ENCODE results near the gene LMLN.
"Not testable (repeated sequence)": the region's sequence is repeated elsewhere in the genome, so short reads cannot be mapped to it uniquely, and the experiment has no call there.

The LMLN gene

DNA sequence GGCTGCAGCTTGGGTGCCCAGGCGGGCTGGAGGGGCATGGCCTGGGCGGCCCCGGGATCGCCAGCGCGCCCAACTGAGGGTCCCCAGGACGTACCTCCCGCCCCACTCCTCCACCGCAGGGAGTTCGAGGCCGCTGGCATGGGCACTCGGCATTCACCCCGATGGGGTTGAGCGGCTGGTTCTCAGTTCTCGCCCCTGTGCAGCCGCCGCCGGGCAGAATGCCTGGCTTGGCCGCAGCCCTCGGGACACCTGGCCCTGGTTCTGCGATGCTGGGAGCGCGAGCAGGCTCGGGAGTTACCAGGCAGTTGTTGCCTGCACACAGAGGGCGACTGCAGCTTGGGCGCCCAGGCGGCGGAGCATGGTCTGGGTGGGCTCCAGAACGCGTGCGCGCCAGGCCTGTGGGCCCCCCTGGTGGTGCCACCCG lies 121.4 kb downstream of the LMLN start:
- DNase-seq = no peak

DNA sequence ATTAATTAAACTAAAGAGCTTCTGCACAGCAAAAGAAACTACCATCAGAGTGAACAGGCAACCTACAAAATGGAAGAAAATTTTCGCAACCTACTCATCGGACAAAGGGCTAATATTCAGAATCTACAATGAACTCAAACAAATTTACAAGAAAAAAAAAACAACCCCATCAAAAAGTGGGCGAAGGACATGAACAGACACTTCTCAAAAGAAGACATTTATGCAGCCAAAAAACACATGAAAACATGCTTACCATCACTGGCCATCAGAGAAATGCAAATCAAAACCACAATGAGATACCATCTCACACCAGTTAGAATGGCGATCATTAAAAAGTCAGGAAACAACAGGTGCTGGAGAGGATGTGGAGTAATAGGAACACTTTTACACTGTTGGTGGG lies 122.2 kb downstream of the LMLN start:
- not testable (repeated sequence) for DNase-seq

DNA sequence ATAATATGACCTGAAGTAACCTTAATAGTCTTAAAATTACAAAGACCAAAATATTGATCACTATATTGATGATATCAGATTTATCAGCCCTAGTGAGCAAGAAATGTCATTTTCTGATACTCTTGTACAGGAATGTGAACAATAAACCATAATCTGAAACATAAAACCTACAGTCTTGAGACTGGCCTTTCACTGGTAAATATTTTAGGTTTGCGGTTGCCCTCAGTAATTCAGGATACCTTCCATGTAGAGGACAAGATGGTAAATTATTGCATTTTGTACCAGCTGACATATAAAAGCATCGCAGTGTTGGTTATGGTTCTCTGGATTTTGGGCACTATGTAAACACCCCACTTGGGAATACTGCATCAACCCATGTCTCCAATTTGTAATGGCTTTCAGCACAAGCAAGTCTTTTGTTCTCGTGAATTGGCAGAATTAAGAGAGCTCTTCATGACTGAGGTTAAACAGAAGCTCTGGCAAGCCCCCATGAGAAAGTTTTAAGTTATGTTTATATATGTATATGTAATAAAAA lies 128.5 kb downstream of the LMLN start:
- DNase-seq = no peak

DNA sequence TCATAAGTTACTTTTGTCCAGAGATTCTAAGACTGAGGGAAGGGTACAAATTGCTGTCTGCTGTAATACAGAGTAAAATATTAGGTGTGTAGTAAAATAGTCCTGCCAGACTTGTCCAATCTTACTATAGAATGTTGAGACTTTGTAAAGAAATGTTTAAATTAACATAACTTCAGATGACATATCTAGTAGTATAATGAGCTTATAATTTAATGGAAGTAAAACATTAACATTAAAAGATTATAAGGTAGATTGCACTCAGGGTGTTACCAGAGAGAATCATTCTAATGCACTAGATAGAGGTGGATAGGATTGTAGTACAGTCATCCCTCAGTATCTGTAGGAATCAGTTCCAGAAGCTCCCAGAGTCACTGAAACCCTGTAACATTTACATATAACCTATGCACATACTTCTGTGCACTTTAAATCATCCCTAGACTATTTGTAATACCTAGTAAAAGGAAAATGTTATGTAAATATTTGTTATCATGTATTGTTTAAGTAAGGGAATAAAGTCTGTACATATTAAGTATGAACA lies 130.8 kb downstream of the LMLN start:
- no peak for DNase-seq

DNA sequence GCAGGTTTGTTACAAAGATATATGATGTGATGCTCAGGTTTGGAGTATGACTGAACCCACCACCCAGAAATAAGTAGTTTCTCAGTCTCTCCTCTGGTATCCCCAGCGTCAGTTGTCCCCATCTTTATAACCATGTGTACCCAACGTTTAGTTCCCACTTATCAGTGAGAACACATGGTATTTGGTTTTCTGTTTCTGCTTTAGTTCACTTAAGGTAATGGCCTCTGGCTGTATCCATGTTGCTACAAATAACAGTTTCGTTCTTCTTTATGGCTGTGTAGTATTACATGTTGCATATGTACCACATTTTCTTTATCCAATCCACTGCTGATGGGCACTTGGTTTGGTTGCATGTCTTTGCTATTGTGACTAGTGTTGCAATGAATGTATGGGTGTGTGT lies 132.3 kb downstream of the LMLN start:
- DNase-seq = no peak

DNA sequence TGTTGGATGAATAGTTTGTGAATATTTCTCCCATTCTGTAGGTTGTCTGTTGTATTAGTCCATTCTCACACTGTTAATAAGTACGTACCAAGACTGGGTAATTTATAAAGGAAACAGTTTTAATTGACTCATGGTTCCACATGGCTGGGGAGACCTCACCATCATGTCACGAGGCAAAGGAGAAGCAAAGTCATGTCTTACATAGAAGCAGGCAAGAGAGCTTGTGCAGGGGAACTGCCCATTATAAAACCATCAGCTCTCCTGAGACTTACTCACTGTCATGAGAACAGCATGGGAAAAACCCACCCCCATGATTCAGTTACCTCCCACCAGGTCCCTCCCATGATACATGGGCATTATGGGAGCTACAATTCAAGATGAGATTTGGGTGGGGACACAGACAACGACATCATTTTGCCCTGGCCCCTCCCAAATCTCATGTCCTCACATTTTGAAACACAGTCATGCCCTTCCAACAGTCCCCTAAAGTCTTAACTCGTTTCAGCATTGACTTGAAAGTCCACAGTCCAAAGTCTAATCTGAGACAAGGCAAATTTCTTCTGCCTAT lies 133.2 kb downstream of the LMLN start:
- DNase-seq = no peak

Measured in HCEC 1CT (cell line).